Measurements from ENCODE around the gene EIF5AL1.

DNA sequence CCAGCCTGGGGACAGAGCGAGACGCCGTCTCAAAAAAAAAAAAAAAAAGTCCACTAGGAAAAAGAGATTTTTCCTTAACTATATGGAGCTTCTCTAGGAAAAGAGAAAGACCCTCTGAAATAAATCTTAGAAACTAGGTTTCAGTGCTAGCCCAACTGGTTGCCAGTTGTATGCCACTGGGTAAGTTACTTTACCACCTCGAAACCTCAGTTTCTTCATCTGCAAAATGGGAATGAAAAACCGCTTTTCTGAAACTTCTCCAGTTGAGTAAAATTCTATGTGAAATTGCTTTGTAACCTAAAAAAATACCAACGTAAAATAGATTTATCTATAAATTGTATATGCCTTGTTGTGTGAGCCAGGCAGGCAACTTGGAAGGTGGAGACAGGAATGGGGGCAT lies 16.5 kb upstream of the EIF5AL1 start:
- TF ChIP-seq EZH2 (IDR thresholded peaks at IDR 0.05; ENCODE audit: insufficient read depth, poor library complexity, severe bottlenecking) (no peak), EZH2phosphoT487 (IDR thresholded peaks at IDR 0.05; ENCODE audit: insufficient read depth, low read depth) (no peak)
